Left lung (tissue), 10 donors: Measurements from ENCODE around the gene PLEK2. TPM values are rescaled to one million over a fixed set of nuclear protein-coding genes. Genes with fewer than 3 reads are reported as not detected.

ENCODE experiments used
- ATAC-seq: fragments of 200-7000 bp; cut with Tn5 transposase; one replicate; pipeline ENCODE4 v1.9.1; 2020; ENCODE audit warnings: moderate library complexity
- DNase-seq, 4 donors: peaks; one replicate each; pipeline ENCODE4 v3.0.0-alpha.2; 2013 to 2020
- H3K27ac ChIP-seq, 2 donors: fragments of 200-600 bp; sonication (generic) in 1 of 2; one replicate each; pipeline versions ENCODE4 v1.5.0 to v1.8.0; 2020 to 2021
- H3K27me3 ChIP-seq, 2 donors: fragments of 200-600 bp; sonication (generic) in 1 of 2; one replicate each; pipeline versions ENCODE4 v1.5.0 to v1.8.0; 2020 to 2021
- H3K36me3 ChIP-seq, 2 donors: fragments of 200-600 bp; sonication (generic) in 1 of 2; one replicate each; pipeline versions ENCODE4 v1.5.0 to v1.8.0; 2020 to 2021
- H3K4me1 ChIP-seq, 2 donors: fragments of 200-600 bp; one replicate each; pipeline ENCODE4 v1.8.0; 2021
- H3K4me3 ChIP-seq, 2 donors: fragments of 200-600 bp; sonication (generic) in 1 of 2; one replicate each; pipeline versions ENCODE4 v1.5.0 to v1.8.0; 2020 to 2021; ENCODE audit warnings: mild to moderate bottlenecking in 1 of 2
- H3K9me3 ChIP-seq, 2 donors: fragments of 200-600 bp; sonication (generic) in 1 of 2; one replicate each; pipeline versions ENCODE4 v1.5.0 to v1.8.0; 2020 to 2021
- CTCF ChIP-seq, 2 donors: fragments of 200-600 bp; sonication (generic) in 1 of 2; IDR thresholded peaks; one replicate each; pipeline versions ENCODE4 v1.5.0 to v1.8.0; 2021; ENCODE audit warnings: antibody characterized with exemption in 2 of 2
- intact Hi-C, 2 donors: fragments of 100-400 bp; cut with DNase I; formaldehyde crosslinking; loops; one replicate each; pipeline versions ENCODE4 v1.11.2 to v1.14.2; 2022
- polyA plus RNA-seq, 6 donors: library from polyadenylated mRNA; unstranded; fragments of 120-200 nt; gene quantifications; one replicate each; pipeline ENCODE4 v1.2.1, GENCODE V29; 2013; ENCODE audit not compliant: insufficient read length in 6 of 6
- total RNA-seq, 2 donors: library from RNA; stranded (reverse); fragmentation: NEBNext Ultra II Directional; extraction: Animal tissue kit (Norgen Biotek cat#: 25700); gene quantifications; one replicate each; pipeline ENCODE4 v1.2.1, GENCODE V29; 2021
- donor health status: DM: no; HTN: yes; CAD: no.
- donor health status: DM: no; HTN: no; CAD: no.

Gene PLEK2
- total and polyA plus RNA-seq, 8 donors: 2.8 to 6.7 (median 4.7) TPM

DNA sequence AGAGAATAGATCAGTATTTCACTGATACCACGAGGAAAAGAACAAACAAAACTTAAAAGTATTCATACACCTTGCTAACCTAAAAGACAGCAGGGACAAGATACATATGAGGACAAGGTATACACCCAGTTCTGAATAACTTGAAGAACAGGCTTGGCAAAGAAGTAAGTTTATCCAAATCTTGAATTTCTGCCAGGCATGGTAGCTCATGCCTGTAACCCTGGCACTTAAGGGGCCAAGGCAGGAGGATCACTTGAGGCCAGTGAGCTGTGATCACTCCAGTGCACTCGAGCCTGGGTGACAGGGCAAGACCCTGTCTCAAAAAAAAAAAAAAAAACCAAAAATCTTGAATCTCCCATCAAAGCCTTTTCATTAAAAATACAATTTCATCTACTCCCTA, 26.8 kb downstream of the PLEK2 start:
- Histone ChIP-seq H3K4me3 (no peak overlapping the region), H3K27me3 (no peaks in the 10 kb centered on the region), H3K9me3 (no peaks in the 10 kb centered on the region), H3K36me3 (peaks cover 3 to 78% of the 10 kb centered on the region in 2 donors), H3K27ac (no peak overlapping the region), H3K4me1 (no peaks in the 10 kb centered on the region)
- intact Hi-C loops: no loop called here
- TF ChIP-seq CTCF (IDR thresholded peaks at IDR 0.05): no peak
- peak; percentile 77 for ATAC-seq
- no peak for DNase-seq

- no peaks in the 10 kb centered on the region for H3K9me3 ChIP-seq
- H3K27me3 ChIP-seq: no peaks in the 10 kb centered on the region
- no peak overlapping the region for H3K4me3 ChIP-seq
- intact Hi-C loops: no loop called here
- peaks cover 3 to 95% of the 10 kb centered on the region in 2 donors for H3K36me3 ChIP-seq
- no peaks in the 10 kb centered on the region for H3K4me1 ChIP-seq
- no peak overlapping the region for H3K27ac ChIP-seq
- no peak for DNase-seq
- TF ChIP-seq CTCF (IDR thresholded peaks at IDR 0.05): no peak
- no peak for ATAC-seq
Observed at GRCh38 chr14:67377916-67378315, 34.0 kb downstream of the PLEK2 start.

- Histone ChIP-seq H3K27me3 (no peaks in the 10 kb centered on the region), H3K36me3 (peaks cover 0 to 96% of the 10 kb centered on the region in 2 donors), H3K27ac (no peak overlapping the region), H3K4me3 (no peak overlapping the region), H3K9me3 (no peaks in the 10 kb centered on the region), H3K4me1 (no peaks in the 10 kb centered on the region)
- no peak for ATAC-seq
- TF ChIP-seq CTCF (IDR thresholded peaks at IDR 0.05): no peak
- no peak for DNase-seq
- intact Hi-C loops: no loop called here
Observed at GRCh38 chr14:67373347-67373746, 38.6 kb downstream of the PLEK2 start.

GRCh38 chr14:67372833-67373232, 39.1 kb downstream of the PLEK2 start:
- no peaks in the 10 kb centered on the region for H3K4me1 ChIP-seq
- no peaks in the 10 kb centered on the region for H3K9me3 ChIP-seq
- H3K27me3 ChIP-seq: no peaks in the 10 kb centered on the region
- intact Hi-C loops: no loop called here
- DNase-seq: no peak
- TF ChIP-seq CTCF (IDR thresholded peaks at IDR 0.05): no peak
- H3K36me3 ChIP-seq: peaks cover 0 to 96% of the 10 kb centered on the region in 2 donors
- ATAC-seq: no peak
- no peak overlapping the region for H3K27ac ChIP-seq
- H3K4me3 ChIP-seq: no peak overlapping the region

- Histone ChIP-seq H3K27me3 (no peaks in the 10 kb centered on the region), H3K9me3 (no peaks in the 10 kb centered on the region), H3K4me3 (no peak overlapping the region), H3K27ac (no peak overlapping the region), H3K4me1 (no peaks in the 10 kb centered on the region), H3K36me3 (peaks cover 0 to 96% of the 10 kb centered on the region in 2 donors)
- TF ChIP-seq CTCF (IDR thresholded peaks at IDR 0.05): no peak
- intact Hi-C loops: no loop called here
- ATAC-seq: no peak
- no peak for DNase-seq
Observed at GRCh38 chr14:67371247-67372148, 40.5 kb downstream of the PLEK2 start.
